HG03565 (cell line): ENCODE measurements around the gene GPR33.
"Not testable (repeated sequence)": the region's sequence is repeated elsewhere in the genome, so short reads cannot be mapped to it uniquely, and the experiment has no call there.

Source experiments
- ATAC-seq: cut with Tn5 transposase; IDR thresholded peaks from one replicate; pipeline ENCODE4 v1.9.1; 2021; ENCODE audit warnings: mild to moderate bottlenecking, moderate library complexity; ENCODE audit not compliant: unreplicated experiment

The GPR33 gene

GRCh38 chr14:31487886-31488285 is at the start of gene GPR33:
TSS of gene GPR33 (minus strand) at chr14:31488039. CDS start at chr14:31483965, 4,074 bp downstream.
- no peak for ATAC-seq

GRCh38 chr14:31536201-31536960 is 48.5 kb upstream of the GPR33 start:
- no peak for ATAC-seq

GRCh38 chr14:31530136-31530535 is 42.3 kb upstream of the GPR33 start:
- no peak for ATAC-seq

GRCh38 chr14:31529053-31529452 is 41.2 kb upstream of the GPR33 start:
- ATAC-seq = no peak

- ATAC-seq = no peak
Measured at GRCh38 chr14:31527546-31527945, 39.7 kb upstream of the GPR33 start.

- no peak for ATAC-seq
Measured at GRCh38 chr14:31527087-31527486, 39.2 kb upstream of the GPR33 start.

- no peak for ATAC-seq
Measured at GRCh38 chr14:31510855-31511254, 23.0 kb upstream of the GPR33 start.

- ATAC-seq = no peak
Measured at GRCh38 chr14:31510222-31510621, 22.4 kb upstream of the GPR33 start.

GRCh38 chr14:31508135-31508534 is 20.3 kb upstream of the GPR33 start:
- no peak for ATAC-seq

GRCh38 chr14:31505411-31505810 is 17.6 kb upstream of the GPR33 start:
- no peak for ATAC-seq

- ATAC-seq = no peak
Measured at GRCh38 chr14:31501870-31502269, 14.0 kb upstream of the GPR33 start.

- ATAC-seq = no peak
Measured at GRCh38 chr14:31492759-31493498, 5.1 kb upstream of the GPR33 start.

- ATAC-seq = peak; percentile 58
Measured at GRCh38 chr14:31489691-31490090, 1.9 kb upstream of the GPR33 start.

GRCh38 chr14:31486764-31487163 is 1.1 kb downstream of the GPR33 start:
- ATAC-seq = no peak

- ATAC-seq = no peak
Measured at GRCh38 chr14:31484754-31485153, 3.1 kb downstream of the GPR33 start.

GRCh38 chr14:31480156-31480555 is 7.7 kb downstream of the GPR33 start:
- no peak for ATAC-seq

GRCh38 chr14:31479027-31479426 is 8.8 kb downstream of the GPR33 start:
- no peak for ATAC-seq

GRCh38 chr14:31477248-31477647 is 10.6 kb downstream of the GPR33 start:
- ATAC-seq = no peak

- ATAC-seq = no peak
Measured at GRCh38 chr14:31476131-31476866, 11.5 kb downstream of the GPR33 start.

GRCh38 chr14:31466554-31466953 is 21.3 kb downstream of the GPR33 start:
- ATAC-seq = no peak

GRCh38 chr14:31465111-31465510 is 22.7 kb downstream of the GPR33 start:
- ATAC-seq = no peak

GRCh38 chr14:31462450-31462849 is 25.4 kb downstream of the GPR33 start:
- not testable (repeated sequence) for ATAC-seq
